ENCODE results near the gene AGBL3.

Gene AGBL3

DNA sequence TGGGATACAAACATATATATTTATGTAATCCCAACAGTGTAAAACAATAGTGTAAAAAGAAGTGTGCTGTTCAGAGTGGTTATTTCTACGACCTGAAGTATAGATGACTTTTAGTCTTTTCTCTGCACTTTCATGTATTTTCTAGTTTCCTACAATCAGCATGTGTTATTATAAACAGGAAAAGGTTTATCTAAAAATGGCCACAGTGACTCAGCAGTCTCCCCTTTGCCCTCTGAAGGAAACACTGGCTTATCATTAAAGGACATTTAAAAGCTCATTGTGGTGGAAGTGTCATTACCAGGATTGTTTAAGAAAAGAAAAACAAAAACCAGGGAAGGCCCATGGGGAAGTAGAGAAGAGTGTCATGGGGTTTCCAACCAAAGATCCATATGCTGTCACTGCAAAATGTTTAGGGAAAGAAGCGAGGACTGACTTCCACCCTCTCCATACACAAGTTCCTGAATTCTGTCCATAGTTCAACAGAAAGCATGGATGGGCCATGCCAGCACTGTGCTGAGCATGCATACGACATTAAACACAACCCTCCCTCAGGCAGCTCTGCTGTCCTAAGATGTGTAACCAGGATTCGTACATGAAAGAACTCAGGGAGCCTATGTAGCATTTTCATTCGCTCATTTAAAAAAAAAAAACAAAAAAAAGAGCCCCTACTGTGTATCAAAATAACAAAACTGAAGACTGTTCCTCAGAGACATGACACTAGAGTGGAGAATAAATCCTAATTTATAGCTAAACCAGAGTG is 174.0 kb downstream of the AGBL3 start:
- FAIRE-seq, result no peak
- TF ChIP-seq, protein P1, sequence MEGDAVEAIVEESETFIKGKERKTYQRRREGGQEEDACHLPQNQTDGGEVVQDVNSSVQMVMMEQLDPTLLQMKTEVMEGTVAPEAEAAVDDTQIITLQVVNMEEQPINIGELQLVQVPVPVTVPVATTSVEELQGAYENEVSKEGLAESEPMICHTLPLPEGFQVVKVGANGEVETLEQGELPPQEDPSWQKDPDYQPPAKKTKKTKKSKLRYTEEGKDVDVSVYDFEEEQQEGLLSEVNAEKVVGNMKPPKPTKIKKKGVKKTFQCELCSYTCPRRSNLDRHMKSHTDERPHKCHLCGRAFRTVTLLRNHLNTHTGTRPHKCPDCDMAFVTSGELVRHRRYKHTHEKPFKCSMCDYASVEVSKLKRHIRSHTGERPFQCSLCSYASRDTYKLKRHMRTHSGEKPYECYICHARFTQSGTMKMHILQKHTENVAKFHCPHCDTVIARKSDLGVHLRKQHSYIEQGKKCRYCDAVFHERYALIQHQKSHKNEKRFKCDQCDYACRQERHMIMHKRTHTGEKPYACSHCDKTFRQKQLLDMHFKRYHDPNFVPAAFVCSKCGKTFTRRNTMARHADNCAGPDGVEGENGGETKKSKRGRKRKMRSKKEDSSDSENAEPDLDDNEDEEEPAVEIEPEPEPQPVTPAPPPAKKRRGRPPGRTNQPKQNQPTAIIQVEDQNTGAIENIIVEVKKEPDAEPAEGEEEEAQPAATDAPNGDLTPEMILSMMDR (IDR thresholded peaks at IDR 0.05; ENCODE audit: insufficient read depth, missing control alignments), result no peak
- DNase-seq (ENCODE audit: insufficient read length, low spot score), result no peak

GRCh38 chr7:135160858-135161653 is 174.7 kb downstream of the AGBL3 start:
- DNase-seq (ENCODE audit: insufficient read length, low spot score) (no peak), FAIRE-seq (no peak)
- TF ChIP-seq, protein P1 (IDR thresholded peaks at IDR 0.05; ENCODE audit: insufficient read depth, missing control alignments), result no peak

- TF ChIP-seq, protein P1 (IDR thresholded peaks at IDR 0.05; ENCODE audit: insufficient read depth, missing control alignments), result no peak
- DNase-seq (ENCODE audit: insufficient read length, low spot score) (no peak), FAIRE-seq (no peak)
Observed at GRCh38 chr7:135161669-135162068, 175.4 kb downstream of the AGBL3 start.

DNA sequence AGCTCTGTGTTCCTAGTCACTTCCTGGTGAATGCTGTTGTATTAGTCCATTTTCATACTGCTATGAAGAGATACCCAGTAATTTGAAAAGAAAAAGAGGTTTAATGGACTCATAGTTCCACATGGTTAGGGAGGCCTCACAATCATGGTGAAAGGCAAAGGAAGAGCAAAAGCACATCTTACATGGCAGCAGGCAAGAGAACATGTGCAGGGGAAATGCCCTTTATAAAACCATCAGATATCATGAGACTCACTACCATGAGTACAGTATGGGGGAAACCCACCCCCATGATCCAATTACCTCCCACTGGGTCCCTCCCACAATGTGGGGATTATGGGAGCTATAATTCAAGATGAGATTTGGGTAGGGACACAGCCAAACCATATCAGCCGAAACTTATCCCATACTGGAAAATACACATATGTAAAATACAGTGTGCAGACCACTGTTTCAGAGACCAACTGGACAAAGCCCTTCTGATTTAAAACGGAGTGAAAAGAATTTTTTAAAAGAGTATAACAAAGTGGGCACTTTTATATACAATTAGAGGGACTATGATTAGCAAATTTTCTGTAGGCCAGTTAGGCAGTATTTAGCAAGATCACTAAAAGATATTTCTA is 176.2 kb downstream of the AGBL3 start:
- TF ChIP-seq, protein P1 (IDR thresholded peaks at IDR 0.05; ENCODE audit: insufficient read depth, missing control alignments), result no peak
- FAIRE-seq, result no peak
- no peak for DNase-seq (ENCODE audit: insufficient read length, low spot score)

DNA sequence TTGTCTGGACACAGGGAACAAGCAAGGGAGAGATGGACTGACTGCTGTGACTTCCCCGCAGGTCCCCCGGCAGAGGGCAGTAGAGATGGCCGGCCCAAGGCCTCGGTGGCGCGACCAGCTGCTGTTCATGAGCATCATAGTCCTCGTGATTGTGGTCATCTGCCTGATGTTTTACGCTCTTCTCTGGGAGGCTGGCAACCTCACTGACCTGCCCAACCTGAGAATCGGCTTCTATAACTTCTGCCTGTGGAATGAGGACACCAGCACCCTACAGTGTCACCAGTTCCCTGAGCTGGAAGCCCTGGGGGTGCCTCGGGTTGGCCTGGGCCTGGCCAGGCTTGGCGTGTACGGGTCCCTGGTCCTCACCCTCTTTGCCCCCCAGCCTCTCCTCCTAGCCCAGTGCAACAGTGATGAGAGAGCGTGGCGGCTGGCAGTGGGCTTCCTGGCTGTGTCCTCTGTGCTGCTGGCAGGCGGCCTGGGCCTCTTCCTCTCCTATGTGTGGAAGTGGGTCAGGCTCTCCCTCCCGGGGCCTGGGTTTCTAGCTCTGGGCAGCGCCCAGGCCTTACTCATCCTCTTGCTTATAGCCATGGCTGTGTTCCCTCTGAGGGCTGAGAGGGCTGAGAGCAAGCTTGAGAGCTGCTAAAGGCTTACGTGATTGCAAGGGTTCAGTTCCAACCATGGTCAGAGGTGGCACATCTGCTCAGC is 178.2 kb downstream of the AGBL3 start:
- FAIRE-seq (no peak), DNase-seq (ENCODE audit: insufficient read length, low spot score) (no peak)
- TF ChIP-seq, protein P1 (IDR thresholded peaks at IDR 0.05; ENCODE audit: insufficient read depth, missing control alignments), result no peak

DNA sequence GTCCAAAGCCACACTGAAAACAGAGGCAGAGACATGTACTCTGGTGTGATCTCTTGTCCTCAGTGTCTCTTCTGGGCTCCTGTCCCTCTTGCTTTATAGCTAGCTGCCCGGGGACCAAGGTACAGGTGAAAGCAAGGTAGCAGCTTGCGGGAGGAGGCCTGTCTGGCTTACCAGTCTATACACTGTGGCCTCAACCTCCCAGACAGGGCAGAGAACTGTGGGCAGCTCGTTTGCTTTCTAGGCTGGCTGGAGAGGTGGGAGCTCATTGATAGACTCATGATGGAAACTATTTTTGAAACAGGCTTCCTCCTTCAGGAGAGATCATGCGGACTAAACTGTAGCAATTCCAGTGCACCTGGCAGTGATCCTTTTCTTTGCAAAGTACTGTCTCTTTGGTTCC is 179.6 kb downstream of the AGBL3 start:
- no peak for DNase-seq (ENCODE audit: insufficient read length, low spot score)
- no peak for FAIRE-seq
- TF ChIP-seq, protein P1 (IDR thresholded peaks at IDR 0.05; ENCODE audit: insufficient read depth, missing control alignments), result no peak

Data from D721Med (cell line).